NOMO-1 (cell line): Measurements from ENCODE around the gene TRIM31.
"Not testable (repeated sequence)": the region's sequence is repeated elsewhere in the genome, so short reads cannot be mapped to it uniquely, and the experiment has no call there.

Experiments
- DNase-seq, 2 experiments: peaks; one replicate each; lab custom pipeline; 2025; ENCODE audit not compliant: unreplicated experiment in 2 of 2; lab: John Stamatoyannopoulos, UW

TRIM31 gene

GRCh38 chr6:30118691-30119090 lies 5.8 kb upstream of the TRIM31 start:
- not testable (repeated sequence) for DNase-seq

- no peak for DNase-seq
Measured at GRCh38 chr6:30116724-30117123, 3.8 kb upstream of the TRIM31 start.

GRCh38 chr6:30113841-30114240 lies 951 bp upstream of the TRIM31 start:
- DNase-seq, result no peak

GRCh38 chr6:30112402-30112994 lies 392 bp downstream of the TRIM31 start:
- no peak for DNase-seq

- DNase-seq, result no peak
Measured at GRCh38 chr6:30111266-30111856, 1.5 kb downstream of the TRIM31 start.

- no peak for DNase-seq
Measured at GRCh38 chr6:30104661-30105060, 8.2 kb downstream of the TRIM31 start.

- DNase-seq, result no peak
Measured at GRCh38 chr6:30103872-30104179, 9.1 kb downstream of the TRIM31 start.

- peak; percentile 70 to 81 for DNase-seq
Measured at GRCh38 chr6:30102970-30103871, 9.7 kb downstream of the TRIM31 start.

GRCh38 chr6:30102414-30102969 lies 10.4 kb downstream of the TRIM31 start:
- no peak for DNase-seq

- DNase-seq, result peak; percentile 61 to 68
Measured at GRCh38 chr6:30101444-30102413, 11.2 kb downstream of the TRIM31 start.

GRCh38 chr6:30100585-30101443 lies 12.1 kb downstream of the TRIM31 start:
- DNase-seq, result no peak

GRCh38 chr6:30100154-30100553 lies 12.7 kb downstream of the TRIM31 start:
- no peak for DNase-seq

- no peak for DNase-seq
Measured at GRCh38 chr6:30097902-30098768, 14.8 kb downstream of the TRIM31 start.

GRCh38 chr6:30096829-30097228 lies 16.1 kb downstream of the TRIM31 start:
- no peak for DNase-seq

GRCh38 chr6:30093951-30094661 lies 18.8 kb downstream of the TRIM31 start:
- no peak for DNase-seq

GRCh38 chr6:30092852-30093543 lies 19.9 kb downstream of the TRIM31 start:
- no peak for DNase-seq

- no peak for DNase-seq
Measured at GRCh38 chr6:30091577-30092381, 21.1 kb downstream of the TRIM31 start.
